Measurements from ENCODE around the gene CERKL.

The CERKL gene

GRCh38 chr2:181574321-181574720, 82.6 kb downstream of the CERKL start:
- ATAC-seq, result no peak

DNA sequence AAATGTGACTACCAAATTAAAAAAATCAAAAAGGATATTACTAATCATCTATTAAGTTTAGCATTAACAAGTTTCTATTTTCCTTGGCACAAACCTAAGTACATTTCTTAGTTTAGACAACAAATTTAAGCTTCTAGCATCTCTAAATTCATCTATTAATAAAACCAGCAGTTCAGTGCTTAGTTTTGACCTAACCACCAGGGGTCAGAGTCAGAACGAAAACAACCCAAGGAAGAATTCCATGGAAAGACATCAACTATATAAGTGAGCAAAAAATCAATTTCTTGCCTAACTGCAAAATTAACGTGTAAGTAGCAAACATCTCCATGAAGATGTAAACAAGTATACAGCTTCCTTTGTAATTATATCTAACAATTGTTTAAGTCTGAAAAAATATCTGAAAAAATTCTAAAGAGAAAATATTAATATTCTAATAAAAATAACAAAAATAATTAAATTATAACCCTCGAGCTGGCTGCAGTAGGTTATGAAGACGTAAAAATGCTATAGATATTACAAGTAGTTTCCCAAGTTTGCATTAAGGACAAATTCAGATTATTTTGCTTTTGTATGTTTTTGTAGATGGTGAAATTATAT, 83.7 kb downstream of the CERKL start:
- no peak for ATAC-seq

DNA sequence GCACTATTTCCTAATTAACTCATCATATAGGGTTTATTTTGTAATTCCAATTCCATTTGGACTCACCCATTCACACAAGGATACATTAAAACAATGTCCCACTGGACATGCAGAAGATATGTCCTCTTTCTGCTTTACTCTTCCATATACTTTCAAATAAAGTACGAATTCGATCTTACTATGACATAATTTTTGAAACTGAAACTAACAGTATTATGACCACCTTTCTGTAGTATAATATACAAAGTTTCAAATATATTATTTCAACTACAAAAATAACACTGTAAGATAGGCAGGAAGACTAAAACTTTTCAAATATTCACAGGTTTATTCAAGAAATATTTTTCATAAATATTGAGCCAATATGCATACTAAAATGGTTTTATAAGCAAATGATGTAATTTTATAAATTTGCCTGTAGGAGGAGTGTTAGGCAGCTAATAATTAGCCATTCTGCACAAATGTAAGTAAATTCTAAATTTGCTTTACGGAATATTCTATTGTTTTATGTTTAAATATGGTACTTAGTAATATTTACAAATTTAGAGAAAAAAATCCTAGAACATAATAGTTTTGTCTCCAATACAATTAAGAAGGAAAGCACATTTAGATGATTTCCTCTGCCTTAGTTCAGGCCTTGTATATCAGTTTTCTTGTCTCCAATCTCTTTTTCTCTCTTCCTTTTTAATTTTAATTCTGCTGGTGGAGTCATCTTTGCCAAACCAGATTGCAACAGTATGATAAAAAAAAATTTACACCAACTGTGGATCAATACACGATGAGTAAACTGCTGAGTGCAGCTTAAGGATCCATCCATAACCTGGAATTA, 85.9 kb downstream of the CERKL start:
- ATAC-seq, result no peak

GRCh38 chr2:181570059-181570458, 86.8 kb downstream of the CERKL start:
- ATAC-seq, result no peak

DNA sequence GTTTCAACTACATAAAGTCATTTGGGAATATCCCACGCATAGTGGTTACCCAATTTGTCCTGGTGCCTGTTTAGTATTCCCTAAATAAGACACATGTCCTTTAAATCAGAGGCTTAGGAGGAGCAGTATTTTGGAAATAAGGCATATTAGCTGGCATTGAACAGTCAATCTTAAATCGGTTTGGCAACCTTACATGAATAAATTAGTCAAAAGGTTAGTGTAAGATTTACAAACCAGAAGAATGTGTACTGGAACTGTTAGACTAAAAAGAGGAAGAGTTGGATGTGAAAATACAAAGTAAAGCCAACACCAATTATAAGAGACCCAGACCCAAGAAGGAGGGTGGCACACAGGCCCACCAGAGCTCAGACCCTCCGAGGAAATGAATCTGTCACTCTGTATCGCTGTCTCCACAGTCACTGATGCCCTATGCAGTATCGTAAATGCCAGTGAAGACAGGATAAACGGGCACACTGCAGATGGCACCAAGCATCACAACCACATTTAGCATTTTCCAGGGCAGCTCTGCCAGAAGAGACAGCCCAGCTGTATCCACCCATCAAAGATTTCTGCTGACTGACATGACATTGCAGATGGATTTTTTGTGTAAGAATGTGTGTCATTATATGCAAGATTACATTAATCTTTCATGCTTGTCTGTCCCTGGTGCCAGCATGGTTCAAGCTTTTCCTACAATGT, 90.4 kb downstream of the CERKL start:
- no peak for ATAC-seq

DNA sequence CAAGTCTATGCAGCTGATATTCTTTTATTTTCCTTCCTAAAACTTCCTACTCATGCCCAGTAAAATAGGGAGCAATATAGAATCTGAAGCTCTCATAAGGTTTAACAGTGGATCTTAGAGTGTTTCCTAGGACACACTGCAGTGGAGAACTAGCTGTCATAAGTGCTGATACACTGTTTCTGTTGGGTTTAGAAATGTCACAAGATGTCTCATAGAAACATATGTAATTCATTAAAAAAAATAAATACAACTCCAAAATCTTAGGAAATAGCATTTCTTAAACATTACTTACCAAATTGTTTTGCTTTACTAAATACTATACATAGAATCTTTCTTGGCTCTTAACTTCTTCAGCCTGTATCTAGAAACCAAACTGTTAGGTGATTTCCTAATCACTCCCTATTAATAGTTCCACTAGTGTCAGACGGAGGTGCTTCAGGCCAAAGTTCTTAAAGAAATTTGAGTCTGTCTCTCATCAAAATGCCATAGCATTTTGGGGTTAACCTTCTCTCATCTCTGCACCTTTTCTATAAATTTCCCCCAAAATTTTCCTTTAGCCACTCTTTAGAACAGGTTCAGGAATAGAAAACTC, 93.7 kb downstream of the CERKL start:
- no peak for ATAC-seq

DNA sequence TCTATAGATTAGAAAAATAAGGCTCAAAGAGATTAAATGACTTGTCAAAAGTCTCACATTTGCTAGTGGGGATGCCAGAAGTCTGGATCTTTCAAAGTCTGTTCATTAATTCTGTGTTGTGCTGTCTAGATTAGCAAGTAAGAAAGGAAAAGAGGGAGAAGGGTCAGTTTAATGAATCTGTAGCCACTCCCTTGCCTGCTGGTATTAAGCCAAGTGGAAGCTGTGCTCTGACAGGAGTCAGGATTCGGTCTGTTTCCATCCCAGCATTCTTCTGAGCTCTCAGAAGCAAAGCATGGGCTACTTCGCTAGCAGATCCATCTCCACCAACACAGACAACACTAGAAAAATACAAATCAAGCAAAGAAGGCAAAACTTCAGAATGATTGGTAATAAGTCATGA, 98.5 kb downstream of the CERKL start:
- no peak for ATAC-seq

- ATAC-seq, result no peak
Measured at GRCh38 chr2:181554061-181554830, 102.7 kb downstream of the CERKL start.

GRCh38 chr2:181553244-181553643, 103.7 kb downstream of the CERKL start:
- no peak for ATAC-seq

- no peak for ATAC-seq
Measured at GRCh38 chr2:181552808-181553207, 104.1 kb downstream of the CERKL start.

- peak in 1 of 2 donors; percentile 43 for ATAC-seq
Measured at GRCh38 chr2:181546086-181546485, 110.8 kb downstream of the CERKL start.

GRCh38 chr2:181542170-181542569, 114.7 kb downstream of the CERKL start:
- no peak for ATAC-seq

- no peak for ATAC-seq
Measured at GRCh38 chr2:181540421-181540820, 116.5 kb downstream of the CERKL start.

DNA sequence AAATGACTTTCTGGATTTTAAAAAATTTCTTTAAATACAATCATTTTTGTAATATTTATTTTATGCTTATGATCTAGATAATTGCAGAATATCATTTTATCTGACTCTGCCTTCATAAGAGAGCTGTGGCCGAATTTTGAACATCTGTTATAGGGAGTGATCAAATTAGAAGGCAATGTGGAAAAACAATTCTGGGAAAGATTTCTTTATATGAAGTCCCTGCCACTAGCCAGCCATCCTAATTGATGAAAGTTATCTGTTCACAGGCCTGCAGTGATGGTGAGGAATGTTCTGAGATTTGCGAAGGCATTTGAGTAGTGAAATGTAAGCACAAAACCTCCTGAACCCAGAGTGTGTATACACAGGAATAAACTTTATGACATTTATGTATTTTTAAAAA, 120.2 kb downstream of the CERKL start:
- ATAC-seq, result no peak

- ATAC-seq, result no peak
Measured at GRCh38 chr2:181528441-181528840, 128.5 kb downstream of the CERKL start.

DNA sequence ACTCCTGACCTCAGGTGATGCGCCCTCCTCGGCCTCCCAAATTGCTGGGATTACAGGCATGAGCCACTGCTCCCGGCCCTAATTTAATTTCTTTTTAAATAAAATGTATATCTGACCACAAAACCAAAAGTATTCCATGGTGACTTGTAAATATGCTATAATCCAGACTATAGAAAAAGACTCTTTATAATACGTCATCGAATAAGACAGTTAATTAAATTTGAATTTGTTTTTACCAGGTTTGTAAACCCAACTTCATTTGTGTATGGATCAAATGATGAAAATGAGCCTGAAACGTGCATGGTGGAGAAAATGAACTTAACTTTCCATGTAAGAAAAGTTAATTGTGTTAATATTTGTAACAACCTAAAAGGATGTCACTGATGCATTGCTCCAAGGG, 129.8 kb downstream of the CERKL start:
- no peak for ATAC-seq

DNA sequence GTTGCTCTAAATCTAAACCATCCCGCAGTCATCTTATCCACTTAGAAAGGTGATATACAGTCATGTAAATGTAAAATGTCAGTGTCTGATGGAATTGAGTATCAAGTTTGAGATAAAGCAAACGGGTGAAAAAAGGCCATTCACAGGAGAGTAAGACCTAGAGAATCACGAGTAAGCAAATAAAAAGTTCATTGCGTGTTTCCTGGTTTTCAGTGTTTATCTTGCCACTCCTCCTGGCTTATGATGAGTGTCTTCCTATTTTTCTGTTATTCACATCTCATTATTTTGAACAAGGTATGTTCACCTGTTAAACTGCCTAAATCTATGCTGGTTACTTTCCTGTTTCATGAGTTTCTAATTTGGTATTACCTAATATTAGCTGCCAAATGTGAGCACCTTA, 130.9 kb downstream of the CERKL start:
- ATAC-seq, result no peak

DNA sequence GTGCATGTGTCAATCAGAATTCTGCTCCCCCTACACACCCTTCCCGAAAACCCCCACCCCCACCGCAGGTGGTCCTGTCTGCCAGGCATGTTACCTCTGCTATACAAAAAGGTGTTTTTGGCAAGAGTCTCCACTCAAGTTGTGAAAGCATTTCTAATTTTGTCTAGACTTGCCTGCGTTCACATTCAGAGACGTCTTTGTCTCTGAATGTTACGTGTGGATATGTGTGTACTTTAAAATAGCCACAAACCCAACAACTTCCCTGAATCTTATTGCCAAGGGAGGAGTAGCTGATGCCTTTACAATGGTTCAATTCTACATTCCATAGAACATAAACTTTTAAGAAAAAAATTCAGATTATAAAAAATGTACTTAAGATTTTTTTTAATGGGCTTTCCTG, 133.1 kb downstream of the CERKL start:
- no peak for ATAC-seq

GRCh38 chr2:181520253-181520652, 136.7 kb downstream of the CERKL start:
- no peak for ATAC-seq

DNA sequence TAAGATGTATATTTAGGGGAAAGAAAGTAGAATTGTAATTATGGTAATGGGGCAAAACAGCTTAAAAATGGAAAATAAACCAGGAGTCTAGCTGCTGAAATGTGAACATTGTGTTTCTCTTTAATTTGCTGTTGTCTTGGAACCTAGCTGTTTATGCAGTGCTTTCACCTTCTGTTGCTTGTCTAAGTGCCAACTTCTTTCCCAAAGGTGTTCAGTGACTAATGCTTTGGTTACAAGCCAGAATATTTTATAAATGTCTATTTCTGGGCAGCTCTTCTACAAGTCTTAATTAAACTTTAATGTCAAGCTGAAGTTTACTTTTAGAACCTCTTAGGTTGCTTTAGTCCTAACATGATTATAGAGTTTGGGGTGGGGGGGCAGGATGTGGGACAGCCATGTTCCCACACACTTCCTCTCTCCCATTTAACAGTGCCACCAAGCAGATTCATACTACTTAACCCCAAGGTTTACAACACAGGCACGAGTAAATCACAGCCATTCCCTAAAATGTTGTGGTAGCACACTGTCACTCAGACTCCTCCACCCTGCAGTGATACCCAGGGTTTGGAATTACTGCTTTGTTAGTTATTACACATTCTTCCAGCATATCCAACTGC, 139.1 kb downstream of the CERKL start:
- ATAC-seq, result no peak

DNA sequence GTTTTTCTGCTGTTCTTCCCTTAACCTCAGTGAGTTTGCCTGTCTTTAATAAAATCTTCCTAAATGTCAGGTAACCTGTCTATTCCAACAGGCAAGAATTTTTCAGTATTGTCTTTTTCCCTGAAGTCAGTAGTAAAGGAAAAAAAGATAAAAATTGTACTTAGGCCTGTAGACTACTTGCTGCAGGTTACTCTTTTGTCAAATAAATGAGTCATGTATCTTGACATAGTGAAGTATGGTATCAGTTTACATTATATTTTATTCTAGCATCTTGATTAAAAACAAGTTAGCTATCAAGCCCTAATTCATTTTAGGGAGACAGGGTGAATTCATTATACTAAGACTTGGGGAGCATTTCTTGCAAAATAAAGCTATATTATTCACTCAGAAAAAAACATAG, 139.9 kb downstream of the CERKL start:
- no peak for ATAC-seq

- ATAC-seq, result no peak
Measured at GRCh38 chr2:181515719-181516118, 141.2 kb downstream of the CERKL start.

Measured in activated CD4-positive, CD25-positive, alpha-beta regulatory T cell treated with anti-CD3 and anti-CD28 coated beads, Interleukin-2, amount 50 U/mL, for 24 hours (primary cell).